ENCODE results near the gene FREM2. TPM values are rescaled to one million over a fixed set of nuclear protein-coding genes. Genes with fewer than 3 reads are reported as not detected.

FREM2 gene
- total and polyA plus RNA-seq, 5 donors from 2014 or later: not detected

GRCh38 chr13:38784036-38784880 lies 97.4 kb downstream of the FREM2 start:
- Histone ChIP-seq H3K4me3 (ENCODE audit: low read depth, low read length) (no peak overlapping the region), H3K36me3 (ENCODE audit: control insufficient read depth, insufficient read depth, low read length) (no peaks in the 10 kb centered on the region), H3K9me3 (ENCODE audit: control insufficient read depth in 2 of 2, low read length in 2 of 2) (no peaks in the 10 kb centered on the region), H3K4me1 (ENCODE audit: control insufficient read depth, insufficient read depth, low read length, poor library complexity, severe bottlenecking) (no peaks in the 10 kb centered on the region), H3K27ac (ENCODE audit: insufficient read depth, low read length, poor library complexity, severe bottlenecking) (no peak overlapping the region), H3K27me3 (ENCODE audit: control insufficient read depth, insufficient read depth, low read length) (no peaks in the 10 kb centered on the region)
- no peaks in the 10 kb centered on the region for H3K4me1 Mint-ChIP-seq
- peaks cover 0 to 3% (median 0%) of the 10 kb centered on the region in 7 donors for H3K9me3 Mint-ChIP-seq
- H3K27ac Mint-ChIP-seq: no peak overlapping the region
- no peaks in the 10 kb centered on the region for H3K36me3 Mint-ChIP-seq
- ATAC-seq (ENCODE audit: low read depth in 2 of 2) (no peak), DNase-seq (no peak)
- H3K4me3 Mint-ChIP-seq: no peak overlapping the region
- no peaks in the 10 kb centered on the region for H3K27me3 Mint-ChIP-seq

GRCh38 chr13:38785042-38785441 lies 98.2 kb downstream of the FREM2 start:
- Histone ChIP-seq H3K4me3 (ENCODE audit: low read depth, low read length) (no peak overlapping the region), H3K4me1 (ENCODE audit: control insufficient read depth, insufficient read depth, low read length, poor library complexity, severe bottlenecking) (no peaks in the 10 kb centered on the region), H3K27me3 (ENCODE audit: control insufficient read depth, insufficient read depth, low read length) (no peaks in the 10 kb centered on the region), H3K36me3 (ENCODE audit: control insufficient read depth, insufficient read depth, low read length) (no peaks in the 10 kb centered on the region), H3K9me3 (ENCODE audit: control insufficient read depth in 2 of 2, low read length in 2 of 2) (no peaks in the 10 kb centered on the region), H3K27ac (ENCODE audit: insufficient read depth, low read length, poor library complexity, severe bottlenecking) (no peak overlapping the region)
- Mint-ChIP-seq H3K4me1 (no peaks in the 10 kb centered on the region), H3K9me3 (peaks cover 0 to 1% (median 0%) of the 10 kb centered on the region in 7 donors), H3K27me3 (no peaks in the 10 kb centered on the region), H3K4me3 (no peak overlapping the region), H3K36me3 (no peaks in the 10 kb centered on the region), H3K27ac (no peak overlapping the region)
- ATAC-seq (ENCODE audit: low read depth in 2 of 2) (no peak), DNase-seq (no peak)

- Histone ChIP-seq H3K27ac (ENCODE audit: insufficient read depth, low read length, poor library complexity, severe bottlenecking) (no peak overlapping the region), H3K36me3 (ENCODE audit: control insufficient read depth, insufficient read depth, low read length) (no peaks in the 10 kb centered on the region), H3K9me3 (ENCODE audit: control insufficient read depth in 2 of 2, low read length in 2 of 2) (no peaks in the 10 kb centered on the region), H3K27me3 (ENCODE audit: control insufficient read depth, insufficient read depth, low read length) (no peaks in the 10 kb centered on the region), H3K4me3 (ENCODE audit: low read depth, low read length) (no peak overlapping the region), H3K4me1 (ENCODE audit: control insufficient read depth, insufficient read depth, low read length, poor library complexity, severe bottlenecking) (no peaks in the 10 kb centered on the region)
- no peaks in the 10 kb centered on the region for H3K27me3 Mint-ChIP-seq
- no peak overlapping the region for H3K4me3 Mint-ChIP-seq
- H3K27ac Mint-ChIP-seq: no peak overlapping the region
- H3K9me3 Mint-ChIP-seq: peaks cover 0 to 1% (median 0%) of the 10 kb centered on the region in 7 donors
- ATAC-seq (ENCODE audit: low read depth in 2 of 2) (no peak), DNase-seq (no peak)
- no peaks in the 10 kb centered on the region for H3K36me3 Mint-ChIP-seq
- H3K4me1 Mint-ChIP-seq: no peaks in the 10 kb centered on the region
Measured at GRCh38 chr13:38785490-38785889, 98.6 kb downstream of the FREM2 start.

- no peak overlapping the region for H3K27ac Mint-ChIP-seq
- H3K36me3 ChIP-seq (ENCODE audit: control insufficient read depth, insufficient read depth, low read length): no peaks in the 10 kb centered on the region
Measured at GRCh38 chr13:38787550-38787949, 100.7 kb downstream of the FREM2 start.

GRCh38 chr13:38796890-38797289 lies 110.0 kb downstream of the FREM2 start:
- H3K4me3 ChIP-seq (ENCODE audit: low read depth, low read length): no peak overlapping the region
- Mint-ChIP-seq H3K27ac (no peak overlapping the region), H3K4me1 (no peaks in the 10 kb centered on the region), H3K27me3 (no peaks in the 10 kb centered on the region), H3K36me3 (no peaks in the 10 kb centered on the region), H3K4me3 (no peak overlapping the region), H3K9me3 (peaks cover 0 to 8% (median 0%) of the 10 kb centered on the region in 7 donors)
- no peak for ATAC-seq (ENCODE audit: low read depth in 2 of 2)
- no peak overlapping the region for H3K27ac ChIP-seq (ENCODE audit: insufficient read depth, low read length, poor library complexity, severe bottlenecking)
- H3K4me1 ChIP-seq (ENCODE audit: control insufficient read depth, insufficient read depth, low read length, poor library complexity, severe bottlenecking): no peaks in the 10 kb centered on the region
- no peaks in the 10 kb centered on the region for H3K36me3 ChIP-seq (ENCODE audit: control insufficient read depth, insufficient read depth, low read length)
- no peaks in the 10 kb centered on the region for H3K9me3 ChIP-seq (ENCODE audit: control insufficient read depth in 2 of 2, low read length in 2 of 2)
- no peaks in the 10 kb centered on the region for H3K27me3 ChIP-seq (ENCODE audit: control insufficient read depth, insufficient read depth, low read length)
- no peak for DNase-seq

More at GRCh38 chr13:38787550-38787949, 100.7 kb downstream of the FREM2 start:
- Mint-ChIP-seq H3K4me1 (no peaks in the 10 kb centered on the region), H3K9me3 (peaks cover 0 to 1% (median 0%) of the 10 kb centered on the region in 7 donors), H3K4me3 (no peak overlapping the region), H3K36me3 (no peaks in the 10 kb centered on the region), H3K27me3 (no peaks in the 10 kb centered on the region)
- Histone ChIP-seq H3K27me3 (ENCODE audit: control insufficient read depth, insufficient read depth, low read length) (no peaks in the 10 kb centered on the region), H3K4me3 (ENCODE audit: low read depth, low read length) (no peak overlapping the region), H3K4me1 (ENCODE audit: control insufficient read depth, insufficient read depth, low read length, poor library complexity, severe bottlenecking) (no peaks in the 10 kb centered on the region), H3K9me3 (ENCODE audit: control insufficient read depth in 2 of 2, low read length in 2 of 2) (no peaks in the 10 kb centered on the region), H3K27ac (ENCODE audit: insufficient read depth, low read length, poor library complexity, severe bottlenecking) (no peak overlapping the region)
- ATAC-seq (ENCODE audit: low read depth in 2 of 2) (no peak), DNase-seq (no peak)

GRCh38 chr13:38803531-38803930 lies 116.7 kb downstream of the FREM2 start:
- H3K27ac ChIP-seq (ENCODE audit: insufficient read depth, low read length, poor library complexity, severe bottlenecking): no peak overlapping the region
- no peaks in the 10 kb centered on the region for H3K4me1 ChIP-seq (ENCODE audit: control insufficient read depth, insufficient read depth, low read length, poor library complexity, severe bottlenecking)
- H3K27ac Mint-ChIP-seq: no peak overlapping the region
- H3K36me3 Mint-ChIP-seq: no peaks in the 10 kb centered on the region
- H3K36me3 ChIP-seq (ENCODE audit: control insufficient read depth, insufficient read depth, low read length): no peaks in the 10 kb centered on the region
- H3K27me3 Mint-ChIP-seq: peaks cover 7% of the 10 kb centered on the region
- ATAC-seq (ENCODE audit: low read depth in 2 of 2) (no peak), DNase-seq (no peak)
- H3K4me3 ChIP-seq (ENCODE audit: low read depth, low read length): no peak overlapping the region
- peaks cover 0 to 9% (median 3%) of the 10 kb centered on the region in 7 donors for H3K9me3 Mint-ChIP-seq
- H3K4me3 Mint-ChIP-seq: no peak overlapping the region
- H3K9me3 ChIP-seq (ENCODE audit: control insufficient read depth in 2 of 2, low read length in 2 of 2): peaks cover 2 to 11% of the 10 kb centered on the region in 2 experiments
- H3K27me3 ChIP-seq (ENCODE audit: control insufficient read depth, insufficient read depth, low read length): no peaks in the 10 kb centered on the region
- H3K4me1 Mint-ChIP-seq: no peaks in the 10 kb centered on the region

- DNase-seq (no peak), ATAC-seq (ENCODE audit: low read depth in 2 of 2) (no peak)
- Histone ChIP-seq H3K27me3 (ENCODE audit: control insufficient read depth, insufficient read depth, low read length) (no peaks in the 10 kb centered on the region), H3K4me3 (ENCODE audit: low read depth, low read length) (no peak overlapping the region), H3K36me3 (ENCODE audit: control insufficient read depth, insufficient read depth, low read length) (no peaks in the 10 kb centered on the region), H3K4me1 (ENCODE audit: control insufficient read depth, insufficient read depth, low read length, poor library complexity, severe bottlenecking) (no peaks in the 10 kb centered on the region), H3K27ac (ENCODE audit: insufficient read depth, low read length, poor library complexity, severe bottlenecking) (no peak overlapping the region), H3K9me3 (ENCODE audit: control insufficient read depth in 2 of 2, low read length in 2 of 2) (peaks cover 4 to 12% of the 10 kb centered on the region in 2 experiments)
- Mint-ChIP-seq H3K36me3 (no peaks in the 10 kb centered on the region), H3K4me3 (no peak overlapping the region), H3K4me1 (no peaks in the 10 kb centered on the region), H3K9me3 (peaks cover 0 to 9% (median 3%) of the 10 kb centered on the region in 7 donors), H3K27me3 (peaks cover 7% of the 10 kb centered on the region), H3K27ac (no peak overlapping the region)
Measured at GRCh38 chr13:38804061-38804460, 117.2 kb downstream of the FREM2 start.

GRCh38 chr13:38804536-38804935 lies 117.7 kb downstream of the FREM2 start:
- no peaks in the 10 kb centered on the region for H3K27me3 ChIP-seq (ENCODE audit: control insufficient read depth, insufficient read depth, low read length)
- ATAC-seq (ENCODE audit: low read depth in 2 of 2) (no peak), DNase-seq (no peak)
- no peaks in the 10 kb centered on the region for H3K36me3 ChIP-seq (ENCODE audit: control insufficient read depth, insufficient read depth, low read length)
- H3K4me1 ChIP-seq (ENCODE audit: control insufficient read depth, insufficient read depth, low read length, poor library complexity, severe bottlenecking): no peaks in the 10 kb centered on the region
- Mint-ChIP-seq H3K36me3 (no peaks in the 10 kb centered on the region), H3K4me1 (no peaks in the 10 kb centered on the region), H3K4me3 (no peak overlapping the region), H3K27ac (no peak overlapping the region), H3K27me3 (peaks cover 7% of the 10 kb centered on the region), H3K9me3 (peaks cover 0 to 13% (median 4%) of the 10 kb centered on the region in 7 donors)
- no peak overlapping the region for H3K27ac ChIP-seq (ENCODE audit: insufficient read depth, low read length, poor library complexity, severe bottlenecking)
- H3K9me3 ChIP-seq (ENCODE audit: control insufficient read depth in 2 of 2, low read length in 2 of 2): peaks cover 4 to 15% of the 10 kb centered on the region in 2 experiments
- no peak overlapping the region for H3K4me3 ChIP-seq (ENCODE audit: low read depth, low read length)
